Measurements from ENCODE around the gene DEFB128.
"Not testable (repeated sequence)": the region's sequence is repeated elsewhere in the genome, so short reads cannot be mapped to it uniquely, and the experiment has no call there.

DNA sequence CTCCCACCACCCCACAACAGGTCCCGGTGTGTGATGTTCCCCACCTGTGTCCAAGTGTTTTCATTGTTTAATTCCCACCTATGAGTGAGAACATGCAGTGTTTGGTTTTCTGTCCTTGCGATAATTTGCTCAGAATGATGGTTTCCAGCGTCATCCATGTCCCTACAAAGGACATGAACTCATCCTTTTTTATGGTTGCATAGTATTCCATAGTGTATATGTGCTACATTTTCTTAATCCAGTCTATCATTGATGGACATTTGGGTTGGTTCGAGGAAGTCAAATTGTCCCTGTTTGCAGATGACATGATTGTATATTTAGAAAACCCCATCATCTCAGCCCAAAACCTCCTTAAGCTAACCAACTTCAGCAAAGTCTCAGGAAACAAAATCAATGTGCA is 14.1 kb upstream of the DEFB128 start:
- TF ChIP-seq, protein P1, sequence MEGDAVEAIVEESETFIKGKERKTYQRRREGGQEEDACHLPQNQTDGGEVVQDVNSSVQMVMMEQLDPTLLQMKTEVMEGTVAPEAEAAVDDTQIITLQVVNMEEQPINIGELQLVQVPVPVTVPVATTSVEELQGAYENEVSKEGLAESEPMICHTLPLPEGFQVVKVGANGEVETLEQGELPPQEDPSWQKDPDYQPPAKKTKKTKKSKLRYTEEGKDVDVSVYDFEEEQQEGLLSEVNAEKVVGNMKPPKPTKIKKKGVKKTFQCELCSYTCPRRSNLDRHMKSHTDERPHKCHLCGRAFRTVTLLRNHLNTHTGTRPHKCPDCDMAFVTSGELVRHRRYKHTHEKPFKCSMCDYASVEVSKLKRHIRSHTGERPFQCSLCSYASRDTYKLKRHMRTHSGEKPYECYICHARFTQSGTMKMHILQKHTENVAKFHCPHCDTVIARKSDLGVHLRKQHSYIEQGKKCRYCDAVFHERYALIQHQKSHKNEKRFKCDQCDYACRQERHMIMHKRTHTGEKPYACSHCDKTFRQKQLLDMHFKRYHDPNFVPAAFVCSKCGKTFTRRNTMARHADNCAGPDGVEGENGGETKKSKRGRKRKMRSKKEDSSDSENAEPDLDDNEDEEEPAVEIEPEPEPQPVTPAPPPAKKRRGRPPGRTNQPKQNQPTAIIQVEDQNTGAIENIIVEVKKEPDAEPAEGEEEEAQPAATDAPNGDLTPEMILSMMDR (IDR thresholded peaks at IDR 0.05; ENCODE audit: insufficient read depth, low read length, poor library complexity, severe bottlenecking): not testable (repeated sequence)
- TF ChIP-seq EZH2phosphoT487 (conservative IDR thresholded peaks at IDR 0.05; ENCODE audit: low read length): not testable (repeated sequence)

All from SU-DHL-6 (cell line).